Heart left ventricle (tissue), 13 donors: Measurements from ENCODE around the gene IFI16.

Experiments
- POLR2A ChIP-seq, 2 donors: fragments of 450-650 bp; IDR thresholded peaks; one replicate each; pipeline ENCODE4 v1.6.1; 2017; ENCODE audit warnings: antibody characterized with exemption in 2 of 2, mild to moderate bottlenecking in 2 of 2, moderate library complexity in 2 of 2
- TF ChIP-seq, protein P1 (sequence below), 12 donors: fragments of 200-600 bp; sonication (generic) in 4 of 12; IDR thresholded peaks; one replicate each; pipeline versions ENCODE4 v1.5.0 to v1.8.0; 2018 to 2022; ENCODE audit warnings: antibody characterized with exemption in 12 of 12, mild to moderate bottlenecking in 5 of 12
- donor health status: ischemic (EF 13 %, LVEDD 7.1; RV severe dilation, severe dysfunction).
- donor health status: DM: no; HTN: yes; CAD: no.
- donor health status: DM: no; HTN: no; CAD: no.
- donor health status: ischemic (EF 25% LVEDD 6.9; RV normal size, moderate dysfunction).
- donor health status: ischemic (EF 25% LVEDD 5.7; RV mildly dilated, moderate dysfunction).
- donor health status: ischemic (EF 35%, LVEDD 5.7; RV mildly dilated, moderate dysfunction).
- donor health status: nonischemic (EF 11% LVEDD 7.7; RV severe dilation, severe dysfunction).
- donor health status: DM: yes; HTN: yes; CAD: no.
- donor health status: PGD.
- donor health status: ischemic (EF 29% LVEDD 5.4; RV normal size, mild dysfunction).
- donor health status: nonischemic (EF 23%, LVEDD 6.1; RV moderate dilation, normal function).

DNA sequence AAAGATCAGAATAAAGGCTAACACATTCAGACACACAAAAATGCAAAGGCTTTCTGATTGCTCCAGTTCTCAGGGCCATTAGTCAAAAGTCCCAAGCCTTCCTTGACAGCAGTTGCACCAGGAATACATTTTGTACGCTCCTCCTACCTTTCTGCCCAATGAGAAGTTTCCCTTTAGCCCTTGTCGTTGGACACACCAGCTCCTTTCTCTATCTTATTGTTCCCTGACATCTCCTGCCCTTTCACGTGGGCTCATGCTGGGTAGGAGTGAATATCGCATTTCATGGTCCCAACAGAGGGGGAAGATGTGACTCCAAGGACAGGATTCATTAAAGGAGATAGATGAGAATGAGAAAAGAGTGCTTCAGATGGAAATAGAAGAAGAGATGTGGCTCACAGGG lies 33.5 kb upstream of the IFI16 start:
- TF ChIP-seq, protein P1, sequence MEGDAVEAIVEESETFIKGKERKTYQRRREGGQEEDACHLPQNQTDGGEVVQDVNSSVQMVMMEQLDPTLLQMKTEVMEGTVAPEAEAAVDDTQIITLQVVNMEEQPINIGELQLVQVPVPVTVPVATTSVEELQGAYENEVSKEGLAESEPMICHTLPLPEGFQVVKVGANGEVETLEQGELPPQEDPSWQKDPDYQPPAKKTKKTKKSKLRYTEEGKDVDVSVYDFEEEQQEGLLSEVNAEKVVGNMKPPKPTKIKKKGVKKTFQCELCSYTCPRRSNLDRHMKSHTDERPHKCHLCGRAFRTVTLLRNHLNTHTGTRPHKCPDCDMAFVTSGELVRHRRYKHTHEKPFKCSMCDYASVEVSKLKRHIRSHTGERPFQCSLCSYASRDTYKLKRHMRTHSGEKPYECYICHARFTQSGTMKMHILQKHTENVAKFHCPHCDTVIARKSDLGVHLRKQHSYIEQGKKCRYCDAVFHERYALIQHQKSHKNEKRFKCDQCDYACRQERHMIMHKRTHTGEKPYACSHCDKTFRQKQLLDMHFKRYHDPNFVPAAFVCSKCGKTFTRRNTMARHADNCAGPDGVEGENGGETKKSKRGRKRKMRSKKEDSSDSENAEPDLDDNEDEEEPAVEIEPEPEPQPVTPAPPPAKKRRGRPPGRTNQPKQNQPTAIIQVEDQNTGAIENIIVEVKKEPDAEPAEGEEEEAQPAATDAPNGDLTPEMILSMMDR (IDR thresholded peaks at IDR 0.05), result no peak
- no peak for TF ChIP-seq POLR2A (IDR thresholded peaks at IDR 0.05)
